ENCODE measurements around the gene BRINP2. TPM values are rescaled to one million over a fixed set of nuclear protein-coding genes. Genes with fewer than 3 reads are reported as not detected.

The BRINP2 gene
- total RNA-seq, 2 experiments from 2014 or later, result not detected

- peaks cover 4% of the 10 kb centered on the region for H3K9me3 Mint-ChIP-seq
- H3K4me1 Mint-ChIP-seq, result no peaks in the 10 kb centered on the region
- no peaks in the 10 kb centered on the region for H3K36me3 Mint-ChIP-seq
- no peak overlapping the region for H3K27ac Mint-ChIP-seq
- H3K4me3 Mint-ChIP-seq, result no peak overlapping the region
- no peak for DNase-seq
- no peaks in the 10 kb centered on the region for H3K27me3 Mint-ChIP-seq
Measured at GRCh38 chr1:177228693-177229065, 57.9 kb downstream of the BRINP2 start.

- no peak for DNase-seq
- H3K27ac Mint-ChIP-seq, result no peak overlapping the region
- H3K36me3 Mint-ChIP-seq, result no peaks in the 10 kb centered on the region
- no peaks in the 10 kb centered on the region for H3K27me3 Mint-ChIP-seq
- no peak overlapping the region for H3K4me3 Mint-ChIP-seq
- peaks cover 4% of the 10 kb centered on the region for H3K9me3 Mint-ChIP-seq
- no peaks in the 10 kb centered on the region for H3K4me1 Mint-ChIP-seq
Measured at GRCh38 chr1:177229781-177230180, 59.0 kb downstream of the BRINP2 start.

DNA sequence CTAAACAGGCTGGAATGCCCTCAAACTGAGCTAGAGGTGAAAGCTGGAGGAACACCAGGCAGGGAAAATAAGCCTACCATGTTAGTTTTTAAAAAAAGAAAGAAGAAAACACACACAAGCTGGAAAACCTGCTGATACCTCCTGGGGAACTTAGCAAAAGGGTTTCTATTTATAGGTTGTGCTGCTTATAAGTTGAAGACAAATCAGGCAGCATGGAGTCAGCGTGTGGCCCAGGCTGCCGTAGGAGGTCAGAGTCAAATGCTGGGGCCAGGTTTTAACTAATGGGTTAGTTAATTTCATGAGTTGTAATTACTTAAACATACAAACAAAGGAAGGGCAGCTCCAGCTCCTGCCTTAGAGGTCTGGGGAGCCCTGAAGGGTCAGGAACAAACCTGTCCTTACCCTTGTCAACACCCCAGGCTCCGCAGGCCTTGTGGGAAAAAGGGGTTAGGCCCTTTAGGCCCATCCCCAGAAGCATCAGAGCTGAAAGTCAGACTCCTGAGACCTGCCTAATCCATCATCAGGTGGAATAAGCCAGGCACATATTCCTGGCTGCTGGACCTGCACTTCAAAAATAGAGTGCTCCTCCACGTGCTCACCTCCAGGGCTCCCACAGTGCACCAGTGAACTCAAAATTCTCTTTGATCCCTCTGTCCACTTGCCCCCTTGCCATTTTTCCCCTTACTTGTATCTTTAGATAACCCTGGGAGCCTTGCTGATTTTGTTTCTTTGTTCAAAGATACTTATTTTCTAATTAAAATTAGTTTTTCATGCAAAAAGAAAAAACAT, 59.7 kb downstream of the BRINP2 start:
- no peaks in the 10 kb centered on the region for H3K4me1 Mint-ChIP-seq
- DNase-seq, result no peak
- no peak overlapping the region for H3K27ac Mint-ChIP-seq
- H3K4me3 Mint-ChIP-seq, result no peak overlapping the region
- no peaks in the 10 kb centered on the region for H3K36me3 Mint-ChIP-seq
- no peaks in the 10 kb centered on the region for H3K27me3 Mint-ChIP-seq
- H3K9me3 Mint-ChIP-seq, result peaks cover 4% of the 10 kb centered on the region

GRCh38 chr1:177235350-177235749, 64.6 kb downstream of the BRINP2 start:
- DNase-seq, result no peak
- Mint-ChIP-seq H3K36me3 (no peaks in the 10 kb centered on the region), H3K4me1 (no peaks in the 10 kb centered on the region), H3K9me3 (no peaks in the 10 kb centered on the region), H3K27ac (no peak overlapping the region), H3K27me3 (no peaks in the 10 kb centered on the region), H3K4me3 (no peak overlapping the region)

DNA sequence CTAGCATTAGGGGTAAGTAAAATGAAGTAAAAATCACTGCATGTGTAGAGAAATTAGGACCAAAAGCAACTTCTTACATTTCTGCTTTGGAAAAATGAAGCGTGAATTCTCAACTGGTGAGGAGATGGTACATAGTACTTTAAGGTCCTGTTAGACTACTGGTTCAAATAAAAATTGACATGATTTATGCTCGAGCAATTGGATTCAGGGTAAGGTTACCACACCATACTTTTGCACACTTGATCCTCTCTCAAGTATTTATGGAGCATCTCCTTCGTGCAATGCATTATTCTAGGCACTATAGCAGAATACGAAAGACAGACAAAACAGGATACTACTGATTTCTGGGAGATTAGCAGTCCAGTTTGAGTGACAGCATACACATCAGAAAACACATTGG, 66.2 kb downstream of the BRINP2 start:
- Mint-ChIP-seq H3K36me3 (no peaks in the 10 kb centered on the region), H3K27me3 (no peaks in the 10 kb centered on the region), H3K4me1 (no peaks in the 10 kb centered on the region), H3K27ac (no peak overlapping the region), H3K4me3 (no peak overlapping the region), H3K9me3 (no peaks in the 10 kb centered on the region)
- no peak for DNase-seq

DNA sequence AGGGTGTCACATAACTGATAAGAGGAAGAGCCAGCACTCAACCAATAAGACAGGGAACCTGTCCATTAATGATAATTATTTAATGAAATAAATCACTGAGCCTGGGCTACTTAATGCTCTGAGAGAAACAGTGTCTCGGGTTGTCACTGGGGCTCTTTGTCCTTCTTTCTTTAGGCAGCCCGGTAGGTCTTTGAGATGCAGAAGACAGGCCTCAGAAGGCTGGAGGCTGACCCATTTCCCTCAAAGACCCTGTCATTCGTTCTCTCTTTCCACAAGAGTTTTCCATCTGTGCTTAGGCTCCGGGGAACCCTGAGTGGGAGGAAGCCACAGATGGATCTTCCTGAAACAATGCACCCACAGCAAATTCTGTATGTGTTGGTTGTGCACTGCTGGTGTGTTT, 68.2 kb downstream of the BRINP2 start:
- no peak for DNase-seq
- H3K36me3 Mint-ChIP-seq, result no peaks in the 10 kb centered on the region
- no peak overlapping the region for H3K27ac Mint-ChIP-seq
- H3K4me3 Mint-ChIP-seq, result no peak overlapping the region
- H3K4me1 Mint-ChIP-seq, result no peaks in the 10 kb centered on the region
- H3K9me3 Mint-ChIP-seq, result no peaks in the 10 kb centered on the region
- H3K27me3 Mint-ChIP-seq, result no peaks in the 10 kb centered on the region

DNA sequence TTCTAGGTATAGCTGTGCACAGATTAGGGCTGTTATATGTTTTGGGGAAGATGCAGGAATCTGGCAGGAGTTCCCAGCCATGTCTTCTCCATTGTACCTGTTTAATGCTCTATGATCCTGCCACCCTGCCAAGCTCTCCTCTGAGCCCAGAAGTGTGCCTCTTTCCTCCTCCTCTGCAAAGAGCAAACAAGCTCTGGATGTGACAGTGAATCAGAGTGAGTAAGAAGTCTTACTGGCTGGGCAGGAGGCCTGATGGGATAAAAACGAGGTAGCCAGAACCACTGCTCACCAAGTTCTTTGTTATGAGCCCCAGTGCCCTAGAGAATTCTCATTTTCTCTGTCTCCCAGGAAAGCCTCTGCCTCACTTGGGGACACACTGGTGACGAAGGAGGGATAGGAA, 69.0 kb downstream of the BRINP2 start:
- no peak for DNase-seq
- Mint-ChIP-seq H3K4me3 (no peak overlapping the region), H3K27me3 (no peaks in the 10 kb centered on the region), H3K36me3 (no peaks in the 10 kb centered on the region), H3K9me3 (no peaks in the 10 kb centered on the region), H3K4me1 (no peaks in the 10 kb centered on the region), H3K27ac (no peak overlapping the region)

GRCh38 chr1:177243773-177244172, 73.0 kb downstream of the BRINP2 start:
- no peak for DNase-seq
- Mint-ChIP-seq H3K4me1 (no peaks in the 10 kb centered on the region), H3K36me3 (no peaks in the 10 kb centered on the region), H3K27ac (no peak overlapping the region), H3K9me3 (no peaks in the 10 kb centered on the region), H3K27me3 (no peaks in the 10 kb centered on the region), H3K4me3 (no peak overlapping the region)

DNA sequence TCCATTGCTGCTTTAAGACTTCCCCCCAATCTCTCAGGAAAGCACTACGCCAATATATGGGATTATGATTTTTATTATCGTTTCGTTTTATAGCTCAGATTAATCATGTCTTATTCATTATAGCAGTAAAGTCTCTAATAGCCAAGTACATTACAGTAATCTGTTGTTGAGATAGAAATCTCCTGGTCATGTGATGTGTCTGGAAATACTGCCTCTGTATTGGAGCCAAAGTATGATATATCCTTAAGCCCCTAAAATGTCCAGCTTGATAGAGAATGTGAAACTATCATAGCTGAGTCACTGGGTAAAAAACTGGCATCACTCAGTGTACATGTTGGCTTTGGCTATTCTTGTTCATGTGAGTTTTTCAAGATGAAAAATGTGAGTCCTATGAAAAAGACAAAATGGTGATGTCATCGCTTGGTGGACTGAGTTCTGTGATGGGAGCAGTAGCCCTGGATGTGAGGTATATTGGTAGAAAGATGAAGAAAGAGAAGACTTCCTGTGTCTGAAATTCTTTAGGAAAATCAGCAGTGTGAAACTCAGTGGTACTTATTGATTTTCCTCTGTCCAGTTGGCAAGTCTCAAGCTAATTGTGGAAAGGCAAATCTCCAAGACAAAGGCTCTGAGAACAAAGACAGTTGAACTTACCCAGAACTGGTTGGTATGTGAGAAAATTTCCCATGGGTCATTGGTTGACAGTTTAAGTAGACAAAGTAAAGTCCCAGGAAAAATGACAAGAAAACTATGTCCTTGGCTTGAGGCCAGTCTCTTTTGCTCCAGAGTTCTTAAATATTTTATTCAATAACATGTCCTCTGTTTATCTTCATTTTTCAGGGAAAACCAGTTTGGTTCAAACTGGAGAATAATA, 76.2 kb downstream of the BRINP2 start:
- Mint-ChIP-seq H3K27me3 (no peaks in the 10 kb centered on the region), H3K4me1 (no peaks in the 10 kb centered on the region), H3K4me3 (no peak overlapping the region), H3K27ac (no peak overlapping the region), H3K9me3 (no peaks in the 10 kb centered on the region), H3K36me3 (no peaks in the 10 kb centered on the region)
- no peak for DNase-seq

DNA sequence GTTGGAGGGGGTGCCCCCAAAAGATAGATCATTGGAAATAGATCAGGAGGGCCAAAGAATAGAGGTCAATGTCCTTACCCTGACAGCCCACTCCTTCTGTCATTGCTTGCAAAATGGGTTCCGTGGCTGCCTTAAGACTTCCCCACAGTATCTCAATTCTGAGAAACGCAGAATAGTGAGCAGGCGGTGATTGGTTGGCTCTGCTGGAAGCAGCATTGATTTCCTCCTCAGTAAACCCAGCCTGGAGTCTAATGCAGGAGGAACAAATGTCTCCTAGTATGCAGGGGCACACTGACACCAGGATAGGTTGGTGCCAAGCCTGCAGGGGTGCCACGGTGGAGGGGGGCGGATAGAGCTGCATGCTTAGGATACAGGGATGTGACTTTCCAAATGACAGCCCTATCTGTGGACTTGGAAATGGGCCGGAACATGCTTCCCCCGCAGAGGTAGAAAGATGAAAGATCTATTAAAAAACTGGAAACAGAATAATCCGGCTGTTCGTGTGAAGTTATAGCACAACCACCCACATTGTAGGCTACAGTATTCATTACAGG, 76.9 kb downstream of the BRINP2 start:
- no peaks in the 10 kb centered on the region for H3K36me3 Mint-ChIP-seq
- no peak for DNase-seq
- H3K4me3 Mint-ChIP-seq, result no peak overlapping the region
- no peaks in the 10 kb centered on the region for H3K4me1 Mint-ChIP-seq
- no peaks in the 10 kb centered on the region for H3K27me3 Mint-ChIP-seq
- no peak overlapping the region for H3K27ac Mint-ChIP-seq
- H3K9me3 Mint-ChIP-seq, result no peaks in the 10 kb centered on the region

GRCh38 chr1:177248258-177248657, 77.5 kb downstream of the BRINP2 start:
- H3K4me1 Mint-ChIP-seq, result no peaks in the 10 kb centered on the region
- H3K9me3 Mint-ChIP-seq, result no peaks in the 10 kb centered on the region
- no peaks in the 10 kb centered on the region for H3K27me3 Mint-ChIP-seq
- H3K27ac Mint-ChIP-seq, result no peak overlapping the region
- no peak overlapping the region for H3K4me3 Mint-ChIP-seq
- DNase-seq, result no peak
- no peaks in the 10 kb centered on the region for H3K36me3 Mint-ChIP-seq

GRCh38 chr1:177249231-177249630, 78.5 kb downstream of the BRINP2 start:
- DNase-seq, result no peak
- Mint-ChIP-seq H3K27ac (no peak overlapping the region), H3K9me3 (no peaks in the 10 kb centered on the region), H3K4me1 (no peaks in the 10 kb centered on the region), H3K27me3 (no peaks in the 10 kb centered on the region), H3K36me3 (no peaks in the 10 kb centered on the region), H3K4me3 (no peak overlapping the region)

DNA sequence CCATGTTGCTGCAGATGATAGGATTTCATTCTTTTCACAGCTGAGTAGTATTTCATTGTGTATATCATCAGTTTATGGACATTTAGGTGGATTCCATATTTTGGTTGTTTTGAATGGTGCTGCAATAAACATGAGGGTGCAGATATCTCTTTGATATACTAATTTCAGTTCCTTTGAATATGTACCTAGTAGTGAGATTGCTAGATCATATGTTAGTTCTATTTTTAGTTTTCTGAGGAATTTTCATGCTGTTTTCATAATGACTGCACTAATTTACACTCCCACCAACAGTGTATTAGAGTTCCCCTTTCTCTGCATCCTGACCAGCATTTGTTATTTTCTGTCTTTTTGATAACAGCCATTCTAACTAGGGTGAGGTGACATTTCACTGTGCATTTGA, 82.1 kb downstream of the BRINP2 start:
- Mint-ChIP-seq H3K27me3 (no peaks in the 10 kb centered on the region), H3K4me1 (no peaks in the 10 kb centered on the region), H3K4me3 (no peak overlapping the region), H3K9me3 (peaks cover 6% of the 10 kb centered on the region), H3K36me3 (no peaks in the 10 kb centered on the region), H3K27ac (no peak overlapping the region)
- no peak for DNase-seq

GRCh38 chr1:177255411-177255810, 84.7 kb downstream of the BRINP2 start:
- Mint-ChIP-seq H3K4me1 (no peaks in the 10 kb centered on the region), H3K9me3 (peaks cover 6% of the 10 kb centered on the region), H3K27ac (no peak overlapping the region), H3K4me3 (no peak overlapping the region), H3K27me3 (no peaks in the 10 kb centered on the region), H3K36me3 (no peaks in the 10 kb centered on the region)
- no peak for DNase-seq

DNA sequence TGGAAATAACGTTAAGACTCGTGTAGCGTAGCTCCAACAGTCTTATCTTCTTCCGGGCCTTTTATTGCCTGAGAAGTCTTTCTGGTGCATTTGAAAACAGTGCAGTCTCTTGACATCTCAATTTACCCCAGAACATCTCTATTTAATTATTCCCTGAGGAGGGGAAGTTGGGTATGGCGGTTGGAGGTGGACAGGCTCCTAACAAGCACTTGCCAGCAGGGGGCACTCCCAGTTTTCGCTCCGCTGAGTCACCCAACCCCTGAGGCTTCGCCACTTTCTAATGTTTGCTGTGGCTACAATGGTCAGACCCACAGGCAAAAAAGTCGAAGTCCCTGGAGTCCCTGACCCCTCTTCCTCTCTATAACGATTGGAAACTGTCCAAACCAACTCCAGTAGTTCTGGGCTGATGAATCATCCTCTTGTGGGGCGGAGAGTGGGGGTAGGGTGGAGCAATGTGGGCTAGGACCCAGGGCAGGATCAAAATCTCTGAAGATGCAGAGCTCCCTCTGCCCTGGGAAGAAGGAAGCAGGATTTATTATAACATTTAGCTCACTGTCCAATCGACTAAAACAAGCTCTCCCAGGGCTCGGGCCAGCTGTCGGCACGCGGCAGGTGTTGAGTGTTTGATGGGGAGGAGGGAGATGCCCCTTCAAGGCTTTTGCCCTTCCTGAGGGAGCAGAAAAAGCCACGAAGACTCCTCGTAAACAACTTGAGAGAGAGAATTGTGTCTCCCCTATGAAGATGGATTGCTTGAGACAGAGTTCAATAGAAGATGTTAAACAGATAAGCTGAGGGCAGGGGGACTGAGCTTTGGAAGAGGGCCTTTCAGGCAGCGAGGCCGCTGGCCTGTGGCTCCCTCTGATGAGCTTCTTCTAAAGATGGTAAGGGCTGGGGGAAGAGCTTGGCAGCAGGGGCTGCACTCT, 85.7 kb downstream of the BRINP2 start:
- Mint-ChIP-seq H3K36me3 (no peaks in the 10 kb centered on the region), H3K27me3 (no peaks in the 10 kb centered on the region), H3K9me3 (peaks cover 6% of the 10 kb centered on the region), H3K27ac (no peak overlapping the region), H3K4me3 (no peak overlapping the region), H3K4me1 (no peaks in the 10 kb centered on the region)
- DNase-seq, result no peak
